DND-41 (cell line): ENCODE results near the gene NBPF1.
"Not testable (repeated sequence)": the region's sequence is repeated elsewhere in the genome, so short reads cannot be mapped to it uniquely, and the experiment has no call there.

ENCODE experiments used
- EZH2 ChIP-seq: IDR thresholded peaks from 3 replicates; pipeline ENCODE4 v1.6.1; 2012; ENCODE audit warnings: borderline replicate concordance, low read depth, mild to moderate bottlenecking, moderate library complexity, low read length, inconsistent platforms; ENCODE audit not compliant: severe bottlenecking
- TF ChIP-seq, protein P1 (sequence below): IDR thresholded peaks from 2 replicates; pipeline ENCODE4 v1.5.1; 2012; ENCODE audit warnings: borderline replicate concordance, low read length, moderate library complexity, mild to moderate bottlenecking; ENCODE audit not compliant: poor library complexity, severe bottlenecking; ENCODE audit errors: extremely low read depth

DNA sequence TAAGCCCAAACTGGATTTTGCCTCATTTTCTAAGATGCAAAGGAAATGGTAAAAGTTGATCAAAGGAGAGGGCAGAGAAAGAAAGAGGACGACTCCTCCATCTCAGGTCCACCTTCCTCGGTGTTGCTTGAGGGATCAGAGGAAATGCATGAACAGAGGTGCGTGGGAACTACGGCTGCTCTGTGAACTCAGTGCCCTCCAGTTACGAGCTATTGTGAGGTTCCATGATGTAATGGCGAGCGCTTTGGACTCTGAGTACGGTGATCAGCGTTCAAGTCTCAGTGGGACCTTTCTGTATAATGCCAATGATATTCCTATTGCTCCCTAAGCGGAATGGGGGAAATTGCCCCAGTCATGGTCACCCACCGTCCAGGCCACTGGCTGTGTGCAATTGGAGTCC lies 60.1 kb downstream of the NBPF1 start:
- TF ChIP-seq, protein P1, sequence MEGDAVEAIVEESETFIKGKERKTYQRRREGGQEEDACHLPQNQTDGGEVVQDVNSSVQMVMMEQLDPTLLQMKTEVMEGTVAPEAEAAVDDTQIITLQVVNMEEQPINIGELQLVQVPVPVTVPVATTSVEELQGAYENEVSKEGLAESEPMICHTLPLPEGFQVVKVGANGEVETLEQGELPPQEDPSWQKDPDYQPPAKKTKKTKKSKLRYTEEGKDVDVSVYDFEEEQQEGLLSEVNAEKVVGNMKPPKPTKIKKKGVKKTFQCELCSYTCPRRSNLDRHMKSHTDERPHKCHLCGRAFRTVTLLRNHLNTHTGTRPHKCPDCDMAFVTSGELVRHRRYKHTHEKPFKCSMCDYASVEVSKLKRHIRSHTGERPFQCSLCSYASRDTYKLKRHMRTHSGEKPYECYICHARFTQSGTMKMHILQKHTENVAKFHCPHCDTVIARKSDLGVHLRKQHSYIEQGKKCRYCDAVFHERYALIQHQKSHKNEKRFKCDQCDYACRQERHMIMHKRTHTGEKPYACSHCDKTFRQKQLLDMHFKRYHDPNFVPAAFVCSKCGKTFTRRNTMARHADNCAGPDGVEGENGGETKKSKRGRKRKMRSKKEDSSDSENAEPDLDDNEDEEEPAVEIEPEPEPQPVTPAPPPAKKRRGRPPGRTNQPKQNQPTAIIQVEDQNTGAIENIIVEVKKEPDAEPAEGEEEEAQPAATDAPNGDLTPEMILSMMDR: not testable (repeated sequence)
- not testable (repeated sequence) for TF ChIP-seq EZH2
